Thoracic aorta (tissue), 2 donors: ENCODE data around the gene GTF2A1L. TPM values are rescaled to one million over a fixed set of nuclear protein-coding genes. Genes with fewer than 3 reads are reported as not detected.

Experiments used
- ATAC-seq: fragments of 150-250 bp; one replicate; pipeline ENCODE4 v1.8.0; 2017; ENCODE audit warnings: low read depth; ENCODE audit not compliant: insufficient number of reproducible peaks, low FRiP score
- DNase-seq: peaks from one replicate; pipeline ENCODE4 v3.0.0-alpha.2; 2020; ENCODE audit warnings: low spot score
- H3K27ac ChIP-seq, 2 donors: fragments of 200-600 bp; sonication (generic); 1 replicate in 1 of 2; 2 replicates in 1 of 2; pipeline ENCODE4 v1.5.1; 2016; ENCODE audit warnings: mild to moderate bottlenecking in 2 of 2, moderate library complexity in 2 of 2
- H3K27me3 ChIP-seq: fragments of 200-600 bp; sonication (generic); replicated peaks from 2 replicates; pipeline ENCODE4 v1.6.0; 2016; ENCODE audit warnings: mild to moderate bottlenecking; ENCODE audit not compliant: insufficient read depth
- H3K36me3 ChIP-seq: fragments of 200-600 bp; sonication (generic); one replicate; pipeline ENCODE4 v1.5.1; 2016
- H3K4me1 ChIP-seq, 2 donors: fragments of 200-600 bp; sonication (generic); 1 replicate in 1 of 2; 2 replicates in 1 of 2; pipeline versions ENCODE4 v1.5.1 to v1.6.0; 2016; ENCODE audit warnings: low read depth in 2 of 2, mild to moderate bottlenecking in 1 of 2; ENCODE audit not compliant: control insufficient read depth in 1 of 2
- H3K4me3 ChIP-seq: fragments of 200-600 bp; sonication (generic); 2 replicates; pipeline ENCODE4 v1.5.1; 2016; ENCODE audit warnings: mild to moderate bottlenecking
- H3K9me3 ChIP-seq: fragments of 200-600 bp; sonication (generic); 2 replicates; pipeline ENCODE4 v1.5.1; 2016
- CTCF ChIP-seq: fragments of 200-600 bp; sonication (generic); IDR thresholded peaks from one replicate; pipeline ENCODE4 v1.5.1; 2019; ENCODE audit warnings: antibody characterized with exemption
- total RNA-seq, 2 donors: library from RNA; depleted of rRNA; stranded (reverse); fragments of >200 nt; gene quantifications; one replicate each; pipeline versions ENCODE4 v1.1.0 to v1.2.3, GENCODE V29; 2016

The GTF2A1L gene
- total RNA-seq, 2 donors from 2014 or later, result 0.27 to 1.6 TPM

GRCh38 chr2:48685126-48685525 lies 67.5 kb downstream of the GTF2A1L start:
- no peaks in the 10 kb centered on the region for H3K9me3 ChIP-seq
- TF ChIP-seq CTCF, result no peak
- no peak overlapping the region for H3K4me3 ChIP-seq
- no peaks in the 10 kb centered on the region for H3K36me3 ChIP-seq
- no peak overlapping the region for H3K27ac ChIP-seq
- H3K4me1 ChIP-seq, result no peaks in the 10 kb centered on the region
- no peaks in the 10 kb centered on the region for H3K27me3 ChIP-seq
- DNase-seq (no peak), ATAC-seq (no peak)

GRCh38 chr2:48691935-48692691 lies 74.5 kb downstream of the GTF2A1L start:
- Histone ChIP-seq H3K27ac (no peak overlapping the region), H3K9me3 (no peaks in the 10 kb centered on the region), H3K4me1 (peaks cover 0 to 9% of the 10 kb centered on the region in 2 donors), H3K36me3 (no peaks in the 10 kb centered on the region), H3K27me3 (no peaks in the 10 kb centered on the region), H3K4me3 (no peak overlapping the region)
- ATAC-seq, result no peak
- no peak for TF ChIP-seq CTCF
- DNase-seq, result no peak

DNA sequence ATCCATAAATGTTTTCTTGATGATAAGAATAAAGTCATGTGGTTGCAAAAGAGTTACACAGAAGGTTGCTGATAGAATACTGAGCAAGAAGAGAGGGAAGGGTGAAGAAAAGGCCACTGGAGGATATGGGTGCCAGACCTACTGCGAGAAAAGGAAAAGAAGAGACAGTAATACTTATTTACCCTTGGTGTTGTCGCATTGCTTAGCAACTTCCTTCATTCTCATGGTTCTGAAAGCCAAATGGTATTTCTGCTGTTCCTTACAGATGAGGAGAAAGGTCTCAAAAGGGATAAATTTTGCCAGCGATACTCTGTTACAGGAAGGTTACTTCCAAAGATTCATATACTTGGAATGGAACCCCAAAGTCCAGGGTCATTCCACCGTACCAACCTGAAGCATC lies 75.4 kb downstream of the GTF2A1L start:
- H3K27ac ChIP-seq, result no peak overlapping the region
- H3K36me3 ChIP-seq, result no peaks in the 10 kb centered on the region
- no peak overlapping the region for H3K4me3 ChIP-seq
- TF ChIP-seq CTCF, result no peak
- H3K4me1 ChIP-seq, result peaks cover 0 to 9% of the 10 kb centered on the region in 2 donors
- DNase-seq, result no peak
- H3K9me3 ChIP-seq, result no peaks in the 10 kb centered on the region
- H3K27me3 ChIP-seq, result no peaks in the 10 kb centered on the region
- no peak for ATAC-seq

GRCh38 chr2:48693645-48694044 lies 76.0 kb downstream of the GTF2A1L start:
- H3K36me3 ChIP-seq, result no peaks in the 10 kb centered on the region
- no peak for DNase-seq
- H3K4me3 ChIP-seq, result no peak overlapping the region
- no peaks in the 10 kb centered on the region for H3K27me3 ChIP-seq
- H3K4me1 ChIP-seq, result peaks cover 0 to 9% of the 10 kb centered on the region in 2 donors
- no peak for ATAC-seq
- TF ChIP-seq CTCF, result no peak
- H3K27ac ChIP-seq, result no peak overlapping the region
- H3K9me3 ChIP-seq, result no peaks in the 10 kb centered on the region

DNA sequence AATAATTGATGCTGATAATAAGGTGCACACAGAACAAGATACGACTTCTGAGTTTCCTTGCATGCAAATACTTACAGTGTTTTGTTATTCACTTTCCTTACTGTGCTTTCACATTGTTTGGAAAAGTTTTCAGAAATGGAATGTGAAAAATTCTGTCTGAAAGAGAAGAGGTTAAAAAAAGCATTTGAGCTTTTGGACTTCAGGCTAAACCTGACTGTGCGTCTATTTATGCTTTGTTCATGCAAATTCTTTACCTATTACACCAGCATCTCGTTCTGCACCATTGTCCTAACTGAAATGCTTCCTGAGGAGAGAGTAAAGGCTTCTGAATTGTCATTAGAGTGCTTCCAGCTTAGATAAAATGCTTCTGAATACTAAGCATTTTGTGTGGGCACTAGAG lies 76.5 kb downstream of the GTF2A1L start:
- no peaks in the 10 kb centered on the region for H3K27me3 ChIP-seq
- H3K36me3 ChIP-seq, result no peaks in the 10 kb centered on the region
- H3K9me3 ChIP-seq, result no peaks in the 10 kb centered on the region
- no peak for TF ChIP-seq CTCF
- DNase-seq (no peak), ATAC-seq (no peak)
- H3K27ac ChIP-seq, result no peak overlapping the region
- no peak overlapping the region for H3K4me3 ChIP-seq
- H3K4me1 ChIP-seq, result peaks cover 0 to 9% of the 10 kb centered on the region in 2 donors
